ENCODE measurements around the gene ZDHHC7. TPM values are rescaled to one million over a fixed set of nuclear protein-coding genes. Genes with fewer than 3 reads are reported as not detected.

Gene ZDHHC7
- total and polyA plus RNA-seq, 2 donors (not counting 1 experiment from before 2014, with no cell fraction given) = 96.4 to 135 TPM

DNA sequence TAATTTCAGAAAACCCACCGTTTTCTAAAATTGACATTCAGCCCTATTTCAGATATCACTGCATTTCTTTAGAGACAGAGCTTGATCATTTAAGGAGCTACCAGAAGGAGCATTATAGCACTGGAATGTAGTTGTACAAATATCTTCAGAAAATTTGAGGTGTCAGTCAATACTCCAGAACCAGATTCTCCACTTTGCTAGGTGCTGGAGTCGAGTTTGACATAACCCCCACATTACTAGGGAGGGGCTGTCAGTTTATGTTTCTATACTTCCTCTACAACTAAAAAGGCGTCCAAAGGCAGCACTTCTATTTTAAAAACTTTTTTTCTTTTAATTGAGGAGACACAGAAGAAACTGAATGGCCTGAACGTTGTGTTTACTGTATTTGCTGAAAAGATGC is 15.4 kb upstream of the ZDHHC7 start:
- peak overlapping the region; percentile 94 for H3K4me2 ChIP-seq (ENCODE audit: extremely low read depth, insufficient read depth, low read length)
- no peak overlapping the region for H3K9ac ChIP-seq (ENCODE audit: insufficient read depth, low read length)
- H3K27ac ChIP-seq (ENCODE audit: insufficient read depth, low read length) = peak overlapping the region; percentile 83
- no peak for DNase-seq (ENCODE audit: low read depth in 2 of 2)
- no peak for TF ChIP-seq EZH2 (IDR thresholded peaks at IDR 0.05; ENCODE audit: low read length, missing control alignments)
- TF ChIP-seq, protein P1, sequence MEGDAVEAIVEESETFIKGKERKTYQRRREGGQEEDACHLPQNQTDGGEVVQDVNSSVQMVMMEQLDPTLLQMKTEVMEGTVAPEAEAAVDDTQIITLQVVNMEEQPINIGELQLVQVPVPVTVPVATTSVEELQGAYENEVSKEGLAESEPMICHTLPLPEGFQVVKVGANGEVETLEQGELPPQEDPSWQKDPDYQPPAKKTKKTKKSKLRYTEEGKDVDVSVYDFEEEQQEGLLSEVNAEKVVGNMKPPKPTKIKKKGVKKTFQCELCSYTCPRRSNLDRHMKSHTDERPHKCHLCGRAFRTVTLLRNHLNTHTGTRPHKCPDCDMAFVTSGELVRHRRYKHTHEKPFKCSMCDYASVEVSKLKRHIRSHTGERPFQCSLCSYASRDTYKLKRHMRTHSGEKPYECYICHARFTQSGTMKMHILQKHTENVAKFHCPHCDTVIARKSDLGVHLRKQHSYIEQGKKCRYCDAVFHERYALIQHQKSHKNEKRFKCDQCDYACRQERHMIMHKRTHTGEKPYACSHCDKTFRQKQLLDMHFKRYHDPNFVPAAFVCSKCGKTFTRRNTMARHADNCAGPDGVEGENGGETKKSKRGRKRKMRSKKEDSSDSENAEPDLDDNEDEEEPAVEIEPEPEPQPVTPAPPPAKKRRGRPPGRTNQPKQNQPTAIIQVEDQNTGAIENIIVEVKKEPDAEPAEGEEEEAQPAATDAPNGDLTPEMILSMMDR (conservative IDR thresholded peaks at IDR 0.05 in 1 of 2, IDR thresholded peaks at IDR 0.05 in 1 of 2; ENCODE audit: low read depth in 1 of 2, low read length in 2 of 2) = no peak
- no peaks in the 10 kb centered on the region for H3K36me3 ChIP-seq (ENCODE audit: control insufficient read depth, insufficient read depth, low read length)
- H3K79me2 ChIP-seq (ENCODE audit: control insufficient read depth, insufficient read depth, low read length) = no peaks in the 10 kb centered on the region
- no peaks in the 10 kb centered on the region for H3K9me3 ChIP-seq (ENCODE audit: control insufficient read depth, insufficient read depth, low read depth, low read length)
- no peaks in the 10 kb centered on the region for H4K20me1 ChIP-seq (ENCODE audit: control insufficient read depth, extremely low read depth, insufficient read depth, low read length)
- H3K4me1 ChIP-seq (ENCODE audit: control insufficient read depth, extremely low read depth, insufficient read depth, low read length) = peaks cover 13% of the 10 kb centered on the region
- H2AFZ ChIP-seq (ENCODE audit: low read length) = no peak overlapping the region
- peak overlapping the region; percentile 80 to 88 (median 86) for H3K4me3 ChIP-seq (replicated peaks in 1 of 4; ENCODE audit: control extremely low read depth in 1 of 4, insufficient read depth in 1 of 4, low read depth in 3 of 4, low read length in 4 of 4)
- H3K27me3 ChIP-seq (ENCODE audit: control insufficient read depth, insufficient read depth, low read length) = no peaks in the 10 kb centered on the region

DNA sequence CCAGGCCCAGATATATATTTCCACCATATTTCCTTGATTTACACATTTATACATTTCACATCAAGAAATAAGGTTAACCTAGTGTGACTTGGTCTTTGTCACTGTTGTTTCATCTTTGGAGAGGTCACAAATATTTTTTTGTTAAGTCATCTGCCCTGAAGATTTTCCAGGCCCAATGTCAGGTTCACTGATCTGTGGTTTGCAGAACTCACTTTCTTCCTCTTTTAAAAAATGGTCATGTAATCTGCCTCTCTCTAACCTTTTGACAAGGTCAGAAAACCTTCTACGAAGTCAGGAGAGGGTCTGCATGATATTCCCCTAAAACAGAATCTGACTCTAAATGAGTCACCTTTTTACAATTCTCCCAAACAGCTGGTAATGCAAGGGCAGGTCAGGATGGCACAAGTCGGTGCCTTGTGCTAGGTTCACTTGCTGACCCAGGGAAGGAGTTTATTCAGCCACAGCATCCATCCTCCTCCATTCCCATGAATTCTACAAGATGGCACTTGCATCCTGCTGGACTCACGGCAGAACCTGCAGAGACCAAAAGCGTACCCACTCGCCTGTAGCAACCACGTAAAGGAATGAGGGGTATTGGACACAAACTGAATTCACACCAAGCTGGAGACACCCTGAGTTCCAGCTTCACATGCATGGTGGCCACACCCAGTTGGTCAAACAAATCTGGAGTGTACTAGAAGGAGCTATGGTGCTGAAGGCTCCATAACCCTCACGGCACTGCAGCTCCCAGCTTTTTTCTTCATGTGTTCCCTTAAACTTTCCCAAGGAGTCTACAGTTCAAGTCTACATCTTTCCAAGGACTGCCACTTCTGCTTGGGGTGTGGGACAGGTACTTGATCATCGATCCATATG is 14.7 kb upstream of the ZDHHC7 start:
- Histone ChIP-seq H3K4me2 (ENCODE audit: extremely low read depth, insufficient read depth, low read length) (peak overlapping the region; percentile 94), H2AFZ (ENCODE audit: low read length) (no peak overlapping the region), H3K27me3 (ENCODE audit: control insufficient read depth, insufficient read depth, low read length) (no peaks in the 10 kb centered on the region), H3K79me2 (ENCODE audit: control insufficient read depth, insufficient read depth, low read length) (no peaks in the 10 kb centered on the region), H3K4me3 (replicated peaks in 1 of 4; ENCODE audit: control extremely low read depth in 1 of 4, insufficient read depth in 1 of 4, low read depth in 3 of 4, low read length in 4 of 4) (no peak overlapping the region), H4K20me1 (ENCODE audit: control insufficient read depth, extremely low read depth, insufficient read depth, low read length) (no peaks in the 10 kb centered on the region), H3K9me3 (ENCODE audit: control insufficient read depth, insufficient read depth, low read depth, low read length) (no peaks in the 10 kb centered on the region), H3K4me1 (ENCODE audit: control insufficient read depth, extremely low read depth, insufficient read depth, low read length) (peaks cover 13% of the 10 kb centered on the region), H3K27ac (ENCODE audit: insufficient read depth, low read length) (no peak overlapping the region), H3K36me3 (ENCODE audit: control insufficient read depth, insufficient read depth, low read length) (no peaks in the 10 kb centered on the region), H3K9ac (ENCODE audit: insufficient read depth, low read length) (no peak overlapping the region)
- DNase-seq (ENCODE audit: low read depth in 2 of 2) = no peak
- TF ChIP-seq, protein P1 (conservative IDR thresholded peaks at IDR 0.05 in 1 of 2, IDR thresholded peaks at IDR 0.05 in 1 of 2; ENCODE audit: low read depth in 1 of 2, low read length in 2 of 2) = no peak
- no peak for TF ChIP-seq EZH2 (IDR thresholded peaks at IDR 0.05; ENCODE audit: low read length, missing control alignments)

DNA sequence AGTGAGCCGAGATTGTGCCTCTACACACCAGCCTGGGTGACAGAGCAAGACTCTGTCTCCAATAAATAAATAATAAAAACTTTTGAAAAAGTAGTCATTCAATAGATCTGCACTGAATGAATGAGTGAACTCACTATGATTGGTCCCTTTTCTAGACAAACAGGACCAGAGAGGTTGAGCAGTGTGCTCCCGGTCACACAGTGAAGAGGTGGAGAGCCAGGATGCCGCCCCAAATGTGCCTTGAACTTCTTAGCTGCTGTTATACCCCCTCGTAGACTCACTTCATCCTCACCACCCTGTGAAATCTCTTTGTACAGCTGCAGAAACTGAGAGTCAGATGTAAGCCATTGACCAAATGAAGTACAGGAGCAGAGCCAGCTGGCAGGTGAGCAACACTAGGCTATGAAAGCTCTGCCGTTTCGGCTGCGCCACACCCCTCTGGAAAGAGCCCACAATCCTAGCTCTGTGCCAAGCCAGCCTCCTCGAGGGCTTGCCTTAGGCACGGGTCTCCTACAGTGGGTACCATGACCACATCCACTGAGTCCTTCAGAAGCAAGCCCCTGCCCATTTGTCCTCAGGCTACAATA is 8.4 kb upstream of the ZDHHC7 start:
- no peaks in the 10 kb centered on the region for H3K9me3 ChIP-seq (ENCODE audit: control insufficient read depth, insufficient read depth, low read depth, low read length)
- H3K79me2 ChIP-seq (ENCODE audit: control insufficient read depth, insufficient read depth, low read length) = no peaks in the 10 kb centered on the region
- H2AFZ ChIP-seq (ENCODE audit: low read length) = no peak overlapping the region
- no peak for DNase-seq (ENCODE audit: low read depth in 2 of 2)
- no peak for TF ChIP-seq EZH2 (IDR thresholded peaks at IDR 0.05; ENCODE audit: low read length, missing control alignments)
- TF ChIP-seq, protein P1 (conservative IDR thresholded peaks at IDR 0.05 in 1 of 2, IDR thresholded peaks at IDR 0.05 in 1 of 2; ENCODE audit: low read depth in 1 of 2, low read length in 2 of 2) = no peak
- H3K4me1 ChIP-seq (ENCODE audit: control insufficient read depth, extremely low read depth, insufficient read depth, low read length) = no peaks in the 10 kb centered on the region
- no peaks in the 10 kb centered on the region for H4K20me1 ChIP-seq (ENCODE audit: control insufficient read depth, extremely low read depth, insufficient read depth, low read length)
- no peak overlapping the region for H3K9ac ChIP-seq (ENCODE audit: insufficient read depth, low read length)
- H3K4me3 ChIP-seq (replicated peaks in 1 of 4; ENCODE audit: control extremely low read depth in 1 of 4, insufficient read depth in 1 of 4, low read depth in 3 of 4, low read length in 4 of 4) = no peak overlapping the region
- H3K4me2 ChIP-seq (ENCODE audit: extremely low read depth, insufficient read depth, low read length) = no peak overlapping the region
- no peak overlapping the region for H3K27ac ChIP-seq (ENCODE audit: insufficient read depth, low read length)
- H3K36me3 ChIP-seq (ENCODE audit: control insufficient read depth, insufficient read depth, low read length) = no peaks in the 10 kb centered on the region
- H3K27me3 ChIP-seq (ENCODE audit: control insufficient read depth, insufficient read depth, low read length) = no peaks in the 10 kb centered on the region
